Mucosa of descending colon (tissue), 3 donors: ENCODE data around the gene FANCC. TPM values are rescaled to one million over a fixed set of nuclear protein-coding genes. Genes with fewer than 3 reads are reported as not detected.
"Not testable (repeated sequence)": the region's sequence is repeated elsewhere in the genome, so short reads cannot be mapped to it uniquely, and the experiment has no call there.

Experiments
- ATAC-seq: fragments of 200-7000 bp; cut with Tn5 transposase; one replicate; pipeline ENCODE4 v1.9.1; 2020; ENCODE audit warnings: mild to moderate bottlenecking, moderate library complexity
- DNase-seq, 3 donors: peaks; one replicate each; pipeline ENCODE4 v3.0.0-alpha.2; 2020
- H3K36me3 ChIP-seq: fragments of 200-600 bp; one replicate; pipeline ENCODE4 v1.8.0; 2021; ENCODE audit warnings: low read depth, mild to moderate bottlenecking
- H3K4me1 ChIP-seq: fragments of 200-600 bp; one replicate; pipeline ENCODE4 v1.8.0; 2021; ENCODE audit warnings: low read depth, mild to moderate bottlenecking
- H3K4me3 ChIP-seq: fragments of 200-600 bp; one replicate; pipeline ENCODE4 v1.8.0; 2021; ENCODE audit warnings: mild to moderate bottlenecking
- H3K9me3 ChIP-seq: fragments of 200-600 bp; one replicate; pipeline ENCODE4 v1.8.0; 2021; ENCODE audit warnings: mild to moderate bottlenecking
- intact Hi-C, 2 donors: fragments of 100-400 bp; cut with DNase I in 1 of 2; cut with micrococcal nuclease in 1 of 2; formaldehyde crosslinking; loops; one replicate each; pipeline versions ENCODE4 v1.11.0 to v1.11.1; 2022; cut with DNase I, micrococcal nuclease
- total RNA-seq, 3 donors: library from RNA; stranded (reverse); fragmentation: NEBNext Ultra II Directional in 2 of 3; extraction: Animal tissue kit (Norgen Biotek cat#: 25700) in 2 of 3; gene quantifications; one replicate each; pipeline versions ENCODE4 v1.2.1 to v1.2.4, GENCODE V29; 2021 to 2023
- TF ChIP-seq, protein P1 (sequence below): fragments of 200-600 bp; IDR thresholded peaks from one replicate; pipeline ENCODE4 v1.8.0; 2022; ENCODE audit warnings: antibody characterized with exemption, mild to moderate bottlenecking
- donor health status: DM: no; HTN: no; CAD: no; lungs with moderate emphysema.
- donor health status: DM: no; HTN: no; CAD: no.
- donor health status: DM: no; HTN: yes; CAD: no.

The FANCC gene
- total RNA-seq, 3 donors from 2014 or later: 10.7 to 18.0 (median 14.2) TPM

DNA sequence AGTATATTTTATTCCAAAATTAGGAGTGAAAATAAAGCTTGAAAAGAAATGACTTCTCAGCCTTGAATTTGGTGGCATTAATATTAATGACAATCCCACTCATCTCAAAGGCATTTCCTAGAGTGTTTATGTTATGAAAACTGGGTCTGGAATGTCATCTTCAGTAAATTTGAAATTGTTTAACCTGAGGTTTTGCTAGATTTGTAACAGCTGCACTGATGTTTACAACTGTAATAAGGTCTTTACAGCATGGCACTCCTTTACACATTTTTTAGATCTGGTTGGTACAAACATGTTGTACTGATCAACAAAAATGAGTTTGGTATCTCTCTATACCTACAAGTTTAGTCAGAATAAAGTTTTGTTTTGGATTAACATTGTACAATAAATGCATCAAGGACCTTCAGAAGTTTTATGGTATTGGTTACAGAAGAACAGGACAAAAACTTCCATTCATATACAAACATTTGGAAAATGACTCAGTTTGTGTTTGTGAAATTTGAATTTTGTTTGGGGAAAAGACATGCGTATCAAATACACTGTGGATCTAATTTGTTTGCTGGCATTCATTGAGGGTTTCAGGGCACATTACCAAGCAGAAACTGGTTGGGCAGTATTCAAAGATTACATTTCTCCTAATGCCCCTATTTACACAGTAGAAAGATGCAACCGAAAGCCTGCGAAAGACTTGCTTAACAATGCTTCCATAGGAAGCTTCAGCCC is 11.6 kb downstream of the FANCC start:
- DNase-seq (no peak), ATAC-seq (no peak)
- TF ChIP-seq, protein P1, sequence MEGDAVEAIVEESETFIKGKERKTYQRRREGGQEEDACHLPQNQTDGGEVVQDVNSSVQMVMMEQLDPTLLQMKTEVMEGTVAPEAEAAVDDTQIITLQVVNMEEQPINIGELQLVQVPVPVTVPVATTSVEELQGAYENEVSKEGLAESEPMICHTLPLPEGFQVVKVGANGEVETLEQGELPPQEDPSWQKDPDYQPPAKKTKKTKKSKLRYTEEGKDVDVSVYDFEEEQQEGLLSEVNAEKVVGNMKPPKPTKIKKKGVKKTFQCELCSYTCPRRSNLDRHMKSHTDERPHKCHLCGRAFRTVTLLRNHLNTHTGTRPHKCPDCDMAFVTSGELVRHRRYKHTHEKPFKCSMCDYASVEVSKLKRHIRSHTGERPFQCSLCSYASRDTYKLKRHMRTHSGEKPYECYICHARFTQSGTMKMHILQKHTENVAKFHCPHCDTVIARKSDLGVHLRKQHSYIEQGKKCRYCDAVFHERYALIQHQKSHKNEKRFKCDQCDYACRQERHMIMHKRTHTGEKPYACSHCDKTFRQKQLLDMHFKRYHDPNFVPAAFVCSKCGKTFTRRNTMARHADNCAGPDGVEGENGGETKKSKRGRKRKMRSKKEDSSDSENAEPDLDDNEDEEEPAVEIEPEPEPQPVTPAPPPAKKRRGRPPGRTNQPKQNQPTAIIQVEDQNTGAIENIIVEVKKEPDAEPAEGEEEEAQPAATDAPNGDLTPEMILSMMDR: no peak
- no peaks in the 10 kb centered on the region for H3K36me3 ChIP-seq
- H3K4me1 ChIP-seq: peaks cover 12% of the 10 kb centered on the region
- H3K4me3 ChIP-seq: no peak overlapping the region
- no peaks in the 10 kb centered on the region for H3K9me3 ChIP-seq
- intact Hi-C loops: no loop called here

DNA sequence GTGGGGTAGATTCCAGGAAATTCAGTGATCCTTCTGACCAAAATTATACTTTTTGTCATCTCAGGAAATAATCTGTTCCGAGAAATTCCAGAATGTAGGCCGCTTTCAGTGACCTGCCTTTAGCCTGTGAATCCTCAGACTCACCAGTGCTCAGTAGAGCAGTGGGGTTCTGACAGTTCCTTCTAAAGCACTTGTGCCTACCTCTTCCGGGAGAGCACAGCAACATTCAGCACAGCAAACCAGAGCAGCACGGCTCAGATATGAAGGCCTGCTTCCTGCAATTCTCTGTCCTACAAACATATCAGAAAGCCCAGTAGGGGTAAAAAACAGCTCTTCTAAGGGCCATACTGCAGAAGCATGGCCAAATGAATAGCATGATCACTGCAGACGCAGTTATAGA is 15.0 kb downstream of the FANCC start:
- Histone ChIP-seq H3K4me1 (peaks cover 8% of the 10 kb centered on the region), H3K36me3 (no peaks in the 10 kb centered on the region), H3K9me3 (no peaks in the 10 kb centered on the region), H3K4me3 (no peak overlapping the region)
- TF ChIP-seq, protein P1: no peak
- ATAC-seq (no peak), DNase-seq (no peak)
- intact Hi-C loops: no loop called here

GRCh38 chr9:95297760-95298159 is 19.7 kb downstream of the FANCC start:
- Histone ChIP-seq H3K9me3 (no peaks in the 10 kb centered on the region), H3K4me1 (no peaks in the 10 kb centered on the region), H3K36me3 (no peaks in the 10 kb centered on the region), H3K4me3 (no peak overlapping the region)
- no peak for ATAC-seq
- intact Hi-C loops: no loop called here
- DNase-seq: no peak
- TF ChIP-seq, protein P1: no peak

DNA sequence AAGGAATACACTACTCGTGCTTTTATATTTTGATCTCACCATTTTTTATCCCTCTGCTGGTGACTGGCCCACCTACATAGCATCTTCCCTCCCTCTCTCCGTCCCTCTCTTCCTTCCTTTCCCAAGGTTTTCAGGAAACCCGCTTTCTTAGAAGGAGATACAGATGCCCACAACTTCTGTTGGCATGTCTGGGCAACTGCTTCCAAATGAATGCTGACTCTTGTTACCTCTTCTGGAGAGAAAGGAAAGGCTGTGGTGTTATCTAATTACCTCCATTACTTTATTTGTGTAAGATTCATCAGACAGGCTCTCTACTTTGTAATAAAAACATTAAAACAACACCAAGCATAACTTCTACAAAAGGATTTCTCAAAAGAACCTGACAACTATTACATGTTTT is 20.2 kb downstream of the FANCC start:
- no peak for DNase-seq

DNA sequence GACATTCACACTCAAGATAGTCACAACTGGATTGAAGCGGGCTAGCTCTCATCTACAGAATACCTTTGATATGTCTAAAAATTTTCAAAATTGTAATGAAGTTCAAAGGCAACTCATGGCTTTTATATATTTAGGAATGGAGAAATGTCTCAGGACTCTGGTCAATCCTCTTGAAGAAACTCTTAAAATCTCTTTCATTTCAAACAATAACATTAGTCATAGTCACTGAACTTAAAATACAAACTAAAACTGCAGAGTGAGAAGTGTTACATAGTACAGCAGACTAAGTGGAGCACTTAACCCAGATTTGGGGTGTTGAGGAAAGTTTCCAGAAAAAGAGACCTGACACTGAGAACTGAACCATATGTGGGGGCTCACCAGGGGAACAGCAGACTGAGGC is 20.7 kb downstream of the FANCC start:
- Histone ChIP-seq H3K9me3 (no peaks in the 10 kb centered on the region), H3K36me3 (no peaks in the 10 kb centered on the region), H3K4me1 (no peaks in the 10 kb centered on the region), H3K4me3 (no peak overlapping the region)
- intact Hi-C loops: no loop called here
- no peak for DNase-seq
- no peak for ATAC-seq
- TF ChIP-seq, protein P1: no peak

More for the DNA sequence above, 20.2 kb downstream of the FANCC start:
- no peak for ATAC-seq
- Histone ChIP-seq H3K9me3 (no peaks in the 10 kb centered on the region), H3K4me1 (no peaks in the 10 kb centered on the region), H3K36me3 (no peaks in the 10 kb centered on the region), H3K4me3 (no peak overlapping the region)
- TF ChIP-seq, protein P1: no peak
- intact Hi-C loops: no loop called here

DNA sequence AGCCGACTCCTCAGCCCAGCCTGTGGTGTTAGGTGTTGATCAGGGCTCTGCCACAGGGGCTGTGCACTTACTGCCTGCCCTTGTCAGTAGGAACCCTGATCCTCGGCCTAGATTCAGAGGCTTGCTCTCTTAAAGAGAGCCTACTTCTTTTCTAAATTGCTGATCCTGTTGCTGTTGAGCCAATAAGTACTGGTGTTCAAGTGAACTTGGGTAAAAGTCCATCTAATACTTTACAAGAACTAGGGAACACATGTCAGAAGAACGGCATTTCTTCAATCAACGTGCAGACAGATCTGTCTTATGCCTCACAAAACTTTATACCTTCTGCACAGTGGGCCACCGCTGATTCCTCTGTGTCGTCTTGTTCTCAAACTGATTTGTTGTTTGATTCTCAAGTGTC is 24.2 kb downstream of the FANCC start:
- H3K9me3 ChIP-seq, DNase-seq, H3K4me1 ChIP-seq, intact Hi-C loops, H3K36me3 ChIP-seq, ATAC-seq, H3K4me3 ChIP-seq: not testable (repeated sequence)
